Measurements from ENCODE around the gene TFDP2.
"Not testable (repeated sequence)": the region's sequence is repeated elsewhere in the genome, so short reads cannot be mapped to it uniquely, and the experiment has no call there.

Gene TFDP2

DNA sequence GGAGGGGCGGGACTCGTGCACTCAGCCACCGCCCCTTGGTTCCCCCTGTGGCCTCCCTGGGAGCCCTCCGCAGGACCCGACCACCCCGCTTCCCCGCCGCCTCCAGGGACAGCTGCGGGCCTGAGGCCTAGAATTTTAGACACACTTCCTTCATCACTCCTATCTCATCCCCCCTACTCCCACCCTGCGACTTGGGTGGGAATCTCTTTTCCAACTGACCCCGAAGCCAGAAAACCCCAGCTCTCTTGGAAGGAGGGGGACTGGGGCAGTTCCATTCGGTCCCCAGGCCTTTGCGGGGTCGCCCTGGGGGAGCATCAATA lies 289 bp upstream of the TFDP2 start (continued):
- TF ChIP-seq, protein P1, sequence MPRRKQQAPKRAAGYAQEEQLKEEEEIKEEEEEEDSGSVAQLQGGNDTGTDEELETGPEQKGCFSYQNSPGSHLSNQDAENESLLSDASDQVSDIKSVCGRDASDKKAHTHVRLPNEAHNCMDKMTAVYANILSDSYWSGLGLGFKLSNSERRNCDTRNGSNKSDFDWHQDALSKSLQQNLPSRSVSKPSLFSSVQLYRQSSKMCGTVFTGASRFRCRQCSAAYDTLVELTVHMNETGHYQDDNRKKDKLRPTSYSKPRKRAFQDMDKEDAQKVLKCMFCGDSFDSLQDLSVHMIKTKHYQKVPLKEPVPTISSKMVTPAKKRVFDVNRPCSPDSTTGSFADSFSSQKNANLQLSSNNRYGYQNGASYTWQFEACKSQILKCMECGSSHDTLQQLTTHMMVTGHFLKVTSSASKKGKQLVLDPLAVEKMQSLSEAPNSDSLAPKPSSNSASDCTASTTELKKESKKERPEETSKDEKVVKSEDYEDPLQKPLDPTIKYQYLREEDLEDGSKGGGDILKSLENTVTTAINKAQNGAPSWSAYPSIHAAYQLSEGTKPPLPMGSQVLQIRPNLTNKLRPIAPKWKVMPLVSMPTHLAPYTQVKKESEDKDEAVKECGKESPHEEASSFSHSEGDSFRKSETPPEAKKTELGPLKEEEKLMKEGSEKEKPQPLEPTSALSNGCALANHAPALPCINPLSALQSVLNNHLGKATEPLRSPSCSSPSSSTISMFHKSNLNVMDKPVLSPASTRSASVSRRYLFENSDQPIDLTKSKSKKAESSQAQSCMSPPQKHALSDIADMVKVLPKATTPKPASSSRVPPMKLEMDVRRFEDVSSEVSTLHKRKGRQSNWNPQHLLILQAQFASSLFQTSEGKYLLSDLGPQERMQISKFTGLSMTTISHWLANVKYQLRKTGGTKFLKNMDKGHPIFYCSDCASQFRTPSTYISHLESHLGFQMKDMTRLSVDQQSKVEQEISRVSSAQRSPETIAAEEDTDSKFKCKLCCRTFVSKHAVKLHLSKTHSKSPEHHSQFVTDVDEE (CRISPR knock-in tag; IDR thresholded peaks at IDR 0.05), result no peak

DNA sequence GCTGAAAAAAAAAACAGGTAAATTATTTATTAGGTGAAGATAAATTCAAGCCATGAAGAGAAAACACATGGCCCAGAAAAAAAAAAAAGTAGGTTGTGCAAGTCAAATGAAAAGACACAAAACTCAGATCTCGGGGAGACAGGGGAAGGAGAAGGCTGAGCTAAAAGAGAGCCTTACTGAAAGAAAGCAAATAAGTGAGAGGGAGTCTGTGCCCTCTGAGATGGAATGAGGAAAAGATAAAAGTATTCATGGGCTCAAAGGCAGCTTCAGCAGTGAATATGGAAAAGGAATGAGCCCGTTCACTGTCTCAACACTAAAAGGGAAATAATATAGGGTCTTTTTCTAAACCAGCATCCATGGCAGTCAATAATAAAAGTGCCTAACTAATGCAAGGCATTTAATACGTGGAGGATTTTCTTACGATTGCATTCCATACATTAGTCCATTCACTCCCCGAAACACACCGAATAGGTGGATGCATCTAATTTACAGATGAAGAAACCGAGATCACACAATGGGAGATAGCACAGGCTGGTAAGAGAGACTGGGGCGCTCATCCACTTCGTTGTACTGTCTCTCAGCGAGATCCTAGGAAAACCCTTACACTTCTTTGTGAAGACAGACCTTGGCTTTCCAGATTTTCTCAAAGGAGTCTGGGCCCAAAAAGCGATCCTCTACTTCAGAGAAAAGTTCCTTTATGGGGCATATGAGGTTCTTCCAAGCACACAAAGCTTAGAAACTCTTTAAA lies 1.1 kb downstream of the TFDP2 start:
- TF ChIP-seq CSDC2 (CRISPR knock-in tag; IDR thresholded peaks at IDR 0.05) (no peak), BACH2 (CRISPR knock-in tag; IDR thresholded peaks at IDR 0.05; ENCODE audit: borderline replicate concordance) (no peak), ZNF8 (CRISPR knock-in tag; IDR thresholded peaks at IDR 0.05) (no peak), ISL1 (CRISPR knock-in tag; IDR thresholded peaks at IDR 0.05) (no peak), ZC3H10 (CRISPR knock-in tag; IDR thresholded peaks at IDR 0.05) (no peak), TOX (CRISPR knock-in tag; IDR thresholded peaks at IDR 0.05; ENCODE audit: borderline replicate concordance) (no peak), RARB (CRISPR knock-in tag; IDR thresholded peaks at IDR 0.05) (no peak), ESRRG (CRISPR knock-in tag; IDR thresholded peaks at IDR 0.05) (no peak), SNAI2 (CRISPR knock-in tag; IDR thresholded peaks at IDR 0.05) (no peak)
- TF ChIP-seq, protein P2, sequence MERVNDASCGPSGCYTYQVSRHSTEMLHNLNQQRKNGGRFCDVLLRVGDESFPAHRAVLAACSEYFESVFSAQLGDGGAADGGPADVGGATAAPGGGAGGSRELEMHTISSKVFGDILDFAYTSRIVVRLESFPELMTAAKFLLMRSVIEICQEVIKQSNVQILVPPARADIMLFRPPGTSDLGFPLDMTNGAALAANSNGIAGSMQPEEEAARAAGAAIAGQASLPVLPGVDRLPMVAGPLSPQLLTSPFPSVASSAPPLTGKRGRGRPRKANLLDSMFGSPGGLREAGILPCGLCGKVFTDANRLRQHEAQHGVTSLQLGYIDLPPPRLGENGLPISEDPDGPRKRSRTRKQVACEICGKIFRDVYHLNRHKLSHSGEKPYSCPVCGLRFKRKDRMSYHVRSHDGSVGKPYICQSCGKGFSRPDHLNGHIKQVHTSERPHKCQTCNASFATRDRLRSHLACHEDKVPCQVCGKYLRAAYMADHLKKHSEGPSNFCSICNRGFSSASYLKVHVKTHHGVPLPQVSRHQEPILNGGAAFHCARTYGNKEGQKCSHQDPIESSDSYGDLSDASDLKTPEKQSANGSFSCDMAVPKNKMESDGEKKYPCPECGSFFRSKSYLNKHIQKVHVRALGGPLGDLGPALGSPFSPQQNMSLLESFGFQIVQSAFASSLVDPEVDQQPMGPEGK (CRISPR knock-in tag; IDR thresholded peaks at IDR 0.05; ENCODE audit: borderline replicate concordance), result no peak
- peak; percentile 21 for ATAC-seq

DNA sequence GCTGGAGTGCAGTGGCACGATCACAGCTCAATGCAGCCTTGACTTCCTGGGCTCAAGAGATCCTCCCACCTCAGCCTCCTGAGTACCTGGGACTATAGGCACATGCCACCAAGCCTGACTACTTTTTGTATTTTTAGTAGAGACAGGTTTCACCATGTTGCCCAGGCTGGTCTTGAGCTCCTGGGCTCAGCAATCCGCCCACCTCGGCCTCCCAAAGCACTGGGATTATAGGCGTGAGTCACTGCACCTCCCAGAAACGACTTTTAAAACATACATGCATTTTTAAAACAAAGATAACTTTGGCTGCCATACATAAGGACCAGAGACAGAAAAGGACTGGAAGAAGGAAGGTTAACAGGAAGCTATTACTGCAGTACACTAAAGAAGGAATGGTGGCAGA lies 4.8 kb downstream of the TFDP2 start:
- ATAC-seq, result not testable (repeated sequence)

DNA sequence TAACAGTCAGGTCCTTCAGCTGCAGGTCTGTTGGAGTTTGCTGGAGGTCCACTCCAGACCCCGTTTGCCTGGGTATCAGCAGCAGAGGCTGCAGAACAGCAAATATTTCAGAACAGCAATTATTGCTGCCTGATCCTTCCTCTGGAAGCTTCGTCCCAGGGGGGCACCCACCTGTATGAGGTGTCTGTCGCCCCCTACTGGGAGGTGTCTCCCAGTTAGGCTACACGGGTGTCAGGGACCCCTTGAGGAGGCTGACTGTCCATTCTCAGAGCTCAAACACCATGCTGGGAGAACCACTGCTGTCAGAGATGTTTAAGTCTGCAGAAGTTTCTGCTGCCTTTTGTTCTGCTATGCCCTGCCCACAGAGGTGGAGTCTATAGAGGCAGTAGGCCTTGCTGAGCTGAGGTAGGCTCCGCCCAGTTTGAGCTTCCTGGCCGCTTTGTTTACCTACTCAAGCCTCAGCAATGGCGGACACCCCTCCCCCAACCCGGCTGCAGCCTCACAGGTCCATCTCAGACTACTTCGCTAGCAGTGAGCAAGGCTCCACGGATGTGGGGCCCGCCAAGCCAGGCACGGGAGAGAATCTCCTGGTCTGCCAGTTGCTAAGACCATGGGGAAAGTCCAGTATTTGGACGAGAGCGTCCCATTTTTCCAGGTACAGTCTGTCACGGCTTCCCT lies 8.6 kb downstream of the TFDP2 start:
- ATAC-seq, result not testable (repeated sequence)

DNA sequence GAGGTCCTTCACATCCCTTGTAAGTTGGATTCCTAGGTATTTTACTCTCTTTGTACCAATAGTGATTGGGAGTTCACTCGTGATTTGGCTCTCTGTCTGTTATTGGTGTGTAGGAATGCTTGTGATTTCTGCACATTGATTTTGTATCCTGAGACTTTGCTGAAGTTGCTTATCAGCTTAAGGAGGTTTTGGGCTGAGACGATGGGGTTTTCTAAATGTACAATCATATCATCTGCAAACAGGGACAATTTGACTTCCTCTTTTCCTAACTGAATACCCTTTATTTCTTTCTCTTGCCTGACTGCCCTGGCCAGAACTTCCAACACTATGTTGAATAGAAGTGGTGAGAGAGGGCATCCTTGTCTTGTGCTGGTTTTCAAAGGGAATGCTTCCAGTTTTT lies 12.3 kb downstream of the TFDP2 start:
- ATAC-seq, result not testable (repeated sequence)

DNA sequence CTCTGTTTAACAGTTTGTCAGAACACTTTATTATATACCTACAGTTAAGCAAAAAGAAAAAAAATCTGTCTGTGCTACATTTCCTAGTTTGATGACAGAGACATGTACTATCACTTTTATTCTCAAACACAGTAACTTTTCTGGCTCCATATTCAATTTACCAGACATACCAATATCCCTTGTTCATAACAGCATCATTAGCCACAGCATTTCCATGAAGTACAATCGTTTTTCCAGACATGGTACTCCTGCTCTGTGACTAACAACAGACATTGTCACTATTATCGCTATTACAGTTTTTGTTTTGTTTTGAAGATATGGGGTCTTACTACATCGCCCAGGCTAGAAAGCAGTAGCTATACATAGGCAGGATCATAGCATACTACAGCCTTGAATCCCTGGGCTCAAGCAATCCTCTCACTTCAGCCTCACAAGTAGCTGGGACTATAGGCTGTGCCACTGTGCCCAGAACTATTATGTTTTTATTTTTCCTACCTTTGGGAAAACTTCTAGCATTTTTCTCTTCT lies 14.5 kb downstream of the TFDP2 start:
- no peak for TF ChIP-seq ISL1 (CRISPR knock-in tag; IDR thresholded peaks at IDR 0.05)
- TF ChIP-seq TOX (CRISPR knock-in tag; IDR thresholded peaks at IDR 0.05; ENCODE audit: borderline replicate concordance), result no peak
- TF ChIP-seq ZNF8 (CRISPR knock-in tag; IDR thresholded peaks at IDR 0.05), result no peak

DNA sequence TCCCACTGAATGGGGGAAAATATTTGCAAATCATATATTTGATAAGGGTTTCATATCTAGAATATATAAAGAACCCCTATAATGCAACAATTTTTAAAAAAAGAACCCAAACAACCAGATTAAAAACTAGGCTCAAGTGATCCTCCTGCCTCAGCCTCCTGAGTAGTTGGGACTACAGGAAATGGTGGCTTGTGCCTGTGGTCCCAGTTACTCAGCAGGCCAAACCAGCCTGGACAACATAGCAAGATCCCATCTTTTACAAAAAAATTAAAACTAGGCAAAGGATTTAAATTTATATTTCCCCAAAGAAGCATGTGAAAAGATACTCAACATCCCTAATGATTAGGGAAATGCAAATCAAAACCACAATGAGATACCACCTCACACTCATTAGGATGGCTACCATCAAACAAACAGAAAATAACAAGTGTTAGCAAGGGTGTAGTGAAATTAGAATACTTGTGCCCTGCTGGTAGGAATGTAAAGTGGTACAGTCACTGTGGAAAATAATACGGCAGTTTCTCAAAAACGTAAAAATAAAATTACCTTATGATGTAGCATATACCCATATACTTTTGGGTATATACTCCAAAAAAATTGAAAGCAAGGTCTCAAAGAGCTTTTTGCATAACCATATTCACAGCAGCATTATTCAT lies 19.7 kb downstream of the TFDP2 start:
- no peak for ATAC-seq
- TF ChIP-seq, protein P3, sequence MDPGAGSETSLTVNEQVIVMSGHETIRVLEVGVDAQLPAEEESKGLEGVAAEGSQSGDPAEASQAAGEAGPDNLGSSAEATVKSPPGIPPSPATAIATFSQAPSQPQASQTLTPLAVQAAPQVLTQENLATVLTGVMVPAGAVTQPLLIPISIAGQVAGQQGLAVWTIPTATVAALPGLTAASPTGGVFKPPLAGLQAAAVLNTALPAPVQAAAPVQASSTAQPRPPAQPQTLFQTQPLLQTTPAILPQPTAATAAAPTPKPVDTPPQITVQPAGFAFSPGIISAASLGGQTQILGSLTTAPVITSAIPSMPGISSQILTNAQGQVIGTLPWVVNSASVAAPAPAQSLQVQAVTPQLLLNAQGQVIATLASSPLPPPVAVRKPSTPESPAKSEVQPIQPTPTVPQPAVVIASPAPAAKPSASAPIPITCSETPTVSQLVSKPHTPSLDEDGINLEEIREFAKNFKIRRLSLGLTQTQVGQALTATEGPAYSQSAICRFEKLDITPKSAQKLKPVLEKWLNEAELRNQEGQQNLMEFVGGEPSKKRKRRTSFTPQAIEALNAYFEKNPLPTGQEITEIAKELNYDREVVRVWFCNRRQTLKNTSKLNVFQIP (CRISPR knock-in tag; IDR thresholded peaks at IDR 0.05; ENCODE audit: borderline replicate concordance, low read depth), result no peak
- TF ChIP-seq, protein P1 (CRISPR knock-in tag; IDR thresholded peaks at IDR 0.05), result no peak
- no peak for TF ChIP-seq TCF4 (CRISPR knock-in tag; IDR thresholded peaks at IDR 0.05; ENCODE audit: borderline replicate concordance)
- no peak for TF ChIP-seq ISL1 (CRISPR knock-in tag; IDR thresholded peaks at IDR 0.05)
- TF ChIP-seq GLIS3 (CRISPR knock-in tag; IDR thresholded peaks at IDR 0.05), result no peak
- TF ChIP-seq CSDC2 (CRISPR knock-in tag; IDR thresholded peaks at IDR 0.05), result no peak
- no peak for TF ChIP-seq PPARA (CRISPR knock-in tag; IDR thresholded peaks at IDR 0.05; ENCODE audit: borderline replicate concordance)
- TF ChIP-seq ZFP30 (CRISPR knock-in tag; IDR thresholded peaks at IDR 0.05), result no peak
- TF ChIP-seq, protein P4, sequence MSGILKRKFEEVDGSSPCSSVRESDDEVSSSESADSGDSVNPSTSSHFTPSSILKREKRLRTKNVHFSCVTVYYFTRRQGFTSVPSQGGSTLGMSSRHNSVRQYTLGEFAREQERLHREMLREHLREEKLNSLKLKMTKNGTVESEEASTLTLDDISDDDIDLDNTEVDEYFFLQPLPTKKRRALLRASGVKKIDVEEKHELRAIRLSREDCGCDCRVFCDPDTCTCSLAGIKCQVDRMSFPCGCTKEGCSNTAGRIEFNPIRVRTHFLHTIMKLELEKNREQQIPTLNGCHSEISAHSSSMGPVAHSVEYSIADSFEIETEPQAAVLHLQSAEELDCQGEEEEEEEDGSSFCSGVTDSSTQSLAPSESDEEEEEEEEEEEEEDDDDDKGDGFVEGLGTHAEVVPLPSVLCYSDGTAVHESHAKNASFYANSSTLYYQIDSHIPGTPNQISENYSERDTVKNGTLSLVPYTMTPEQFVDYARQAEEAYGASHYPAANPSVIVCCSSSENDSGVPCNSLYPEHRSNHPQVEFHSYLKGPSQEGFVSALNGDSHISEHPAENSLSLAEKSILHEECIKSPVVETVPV (CRISPR knock-in tag; IDR thresholded peaks at IDR 0.05), result no peak
- TF ChIP-seq OSR1 (CRISPR knock-in tag; IDR thresholded peaks at IDR 0.05), result no peak
- no peak for TF ChIP-seq BACH2 (CRISPR knock-in tag; IDR thresholded peaks at IDR 0.05; ENCODE audit: borderline replicate concordance)

More for the DNA sequence above, 14.5 kb downstream of the TFDP2 start:
- no peak for ATAC-seq
